Skeletal muscle cell (primary cell): ENCODE results near the gene HBS1L.

Source experiments
- DNase-seq: peaks from one replicate; pipeline ENCODE4 v3.0.0-alpha.2; 2010; ENCODE audit warnings: low read depth
- H3K4me3 ChIP-seq: 2 replicates; pipeline ENCODE4 v1.5.1; 2011; ENCODE audit warnings: low read depth, mild to moderate bottlenecking, control low read depth, low read length, moderate library complexity

Gene HBS1L

GRCh38 chr6:135054569-135055498 is at the start of gene HBS1L:
TSS of gene HBS1L (minus strand) at chr6:135054822. CDS start at chr6:135054691, 131 bp downstream.
- peak within 1 kb of the TSS; percentile 98 for H3K4me3 ChIP-seq
- DNase-seq, result peak; percentile 93

- no peak for DNase-seq
- no peak overlapping the region for H3K4me3 ChIP-seq
These were observed 49.6 kb upstream of the HBS1L start for GRCh38 chr6:135104199-135104598.

GRCh38 chr6:135102191-135102590 is 47.6 kb upstream of the HBS1L start:
- DNase-seq, result no peak

GRCh38 chr6:135097172-135097571 is 42.5 kb upstream of the HBS1L start:
- H3K4me3 ChIP-seq, result no peak overlapping the region
- no peak for DNase-seq

More at GRCh38 chr6:135102191-135102590, 47.6 kb upstream of the HBS1L start:
- no peak overlapping the region for H3K4me3 ChIP-seq

GRCh38 chr6:135096403-135097130 is 41.9 kb upstream of the HBS1L start:
- H3K4me3 ChIP-seq, result no peak overlapping the region
- no peak for DNase-seq

- DNase-seq, result no peak
- no peak overlapping the region for H3K4me3 ChIP-seq
These were observed 41.1 kb upstream of the HBS1L start for GRCh38 chr6:135095716-135096115.

GRCh38 chr6:135094403-135094821 is 39.8 kb upstream of the HBS1L start:
- H3K4me3 ChIP-seq, result no peak overlapping the region
- DNase-seq, result no peak

GRCh38 chr6:135093578-135093977 is 39.0 kb upstream of the HBS1L start:
- H3K4me3 ChIP-seq, result no peak overlapping the region
- no peak for DNase-seq

GRCh38 chr6:135092724-135093123 is 38.1 kb upstream of the HBS1L start:
- no peak for DNase-seq
- H3K4me3 ChIP-seq, result no peak overlapping the region

GRCh38 chr6:135090819-135091218 is 36.2 kb upstream of the HBS1L start:
- H3K4me3 ChIP-seq, result no peak overlapping the region
- no peak for DNase-seq

- DNase-seq, result no peak
- H3K4me3 ChIP-seq, result no peak overlapping the region
These were observed 35.3 kb upstream of the HBS1L start for GRCh38 chr6:135089901-135090300.

- peak; percentile 74 for DNase-seq
- no peak overlapping the region for H3K4me3 ChIP-seq
These were observed 34.5 kb upstream of the HBS1L start for GRCh38 chr6:135088818-135089809.

GRCh38 chr6:135088281-135088680 is 33.7 kb upstream of the HBS1L start:
- DNase-seq, result no peak
- no peak overlapping the region for H3K4me3 ChIP-seq

- H3K4me3 ChIP-seq, result no peak overlapping the region
- DNase-seq, result no peak
These were observed 33.2 kb upstream of the HBS1L start for GRCh38 chr6:135087803-135088202.

- DNase-seq, result no peak
- no peak overlapping the region for H3K4me3 ChIP-seq
These were observed 32.8 kb upstream of the HBS1L start for GRCh38 chr6:135087403-135087802.

- no peak for DNase-seq
- no peak overlapping the region for H3K4me3 ChIP-seq
These were observed 31.8 kb upstream of the HBS1L start for GRCh38 chr6:135086414-135086764.

GRCh38 chr6:135085700-135086413 is 31.2 kb upstream of the HBS1L start:
- no peak for DNase-seq
- H3K4me3 ChIP-seq, result no peak overlapping the region

GRCh38 chr6:135084916-135085269 is 30.3 kb upstream of the HBS1L start:
- no peak overlapping the region for H3K4me3 ChIP-seq
- DNase-seq, result no peak
